Ovary (tissue), 3 donors: ENCODE measurements around the gene ARHGEF10L.

Experiments used
- CTCF ChIP-seq, 3 donors: fragments of 450-650 bp in 2 of 3; fragments of 200-600 bp in 1 of 3; IDR thresholded peaks; one replicate each; pipeline versions ENCODE4 v1.5.1 to v1.8.0; 2016 to 2022; ENCODE audit warnings: antibody characterized with exemption in 3 of 3, mild to moderate bottlenecking in 1 of 3
- EP300 ChIP-seq: sonication (generic); formaldehyde crosslinking; IDR thresholded peaks from one replicate; pipeline ENCODE4 v1.6.1; 2017; ENCODE audit warnings: antibody characterized with exemption
- POLR2A ChIP-seq: fragments of 450-650 bp; IDR thresholded peaks from one replicate; pipeline ENCODE4 v1.6.1; 2017; ENCODE audit warnings: antibody characterized with exemption, mild to moderate bottlenecking, moderate library complexity
- donor health status: DM: no; HTN: no; CAD: no.

- TF ChIP-seq CTCF (IDR thresholded peaks at IDR 0.05) (no peak), POLR2A (no peak), EP300 (no peak)
These were observed 45.9 kb downstream of the ARHGEF10L start for GRCh38 chr1:17585266-17585987.
